Uterus (tissue), 2 donors: Measurements from ENCODE around the gene ANKRD52.

Experiments
- POLR2A ChIP-seq, 2 donors: fragments of 450-650 bp; IDR thresholded peaks; one replicate each; pipeline ENCODE4 v1.6.1; 2016; ENCODE audit warnings: antibody characterized with exemption in 2 of 2, mild to moderate bottlenecking in 1 of 2, moderate library complexity in 1 of 2
- TF ChIP-seq, protein P1 (sequence below), 4 experiments: fragments of 200-600 bp in 2 of 4; fragments of 450-650 bp in 2 of 4; sonication (generic) in 2 of 4; IDR thresholded peaks; one replicate each; pipeline ENCODE4 v1.5.1; 2016 to 2019; ENCODE audit warnings: antibody characterized with exemption in 4 of 4, mild to moderate bottlenecking in 2 of 4, moderate library complexity in 1 of 4

DNA sequence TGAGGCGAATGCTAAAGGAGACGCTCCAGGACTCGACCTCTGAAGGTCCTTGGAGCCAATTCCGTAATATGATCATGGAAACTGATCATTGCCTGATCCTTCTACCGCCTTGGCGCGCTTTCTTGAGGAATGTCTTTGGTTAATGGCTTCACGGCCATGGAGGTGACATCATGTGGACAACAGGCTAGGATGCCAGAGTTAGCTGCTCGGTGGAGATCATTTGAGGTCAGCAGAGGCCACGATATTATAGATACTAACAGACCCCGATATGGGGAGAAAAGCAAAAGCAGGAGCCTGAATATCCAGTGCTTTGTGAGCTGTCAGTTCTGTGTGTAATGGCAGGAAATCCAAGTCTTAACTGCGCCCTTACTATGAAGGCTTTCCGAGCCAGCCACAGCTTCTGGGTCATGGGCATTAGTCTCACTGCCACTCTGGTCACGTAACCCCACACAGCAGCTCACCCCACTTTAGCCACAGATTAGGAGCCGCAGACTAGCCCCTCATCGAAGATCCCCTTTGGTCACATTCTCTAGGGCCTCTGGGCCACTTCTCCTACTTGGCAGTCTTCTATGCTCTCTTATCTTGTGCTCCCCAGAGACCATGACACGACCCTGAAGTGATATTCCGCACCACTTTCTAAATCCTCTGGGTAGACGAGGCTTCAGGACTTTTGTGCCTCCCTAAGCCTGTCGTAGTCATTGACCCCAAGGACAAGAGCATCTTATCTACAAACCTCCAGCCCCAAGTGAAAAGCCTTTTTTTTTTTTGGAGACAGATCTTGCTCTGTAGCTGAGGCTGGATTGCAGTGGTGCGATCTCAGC, 42.7 kb upstream of the ANKRD52 start:
- TF ChIP-seq, protein P1, sequence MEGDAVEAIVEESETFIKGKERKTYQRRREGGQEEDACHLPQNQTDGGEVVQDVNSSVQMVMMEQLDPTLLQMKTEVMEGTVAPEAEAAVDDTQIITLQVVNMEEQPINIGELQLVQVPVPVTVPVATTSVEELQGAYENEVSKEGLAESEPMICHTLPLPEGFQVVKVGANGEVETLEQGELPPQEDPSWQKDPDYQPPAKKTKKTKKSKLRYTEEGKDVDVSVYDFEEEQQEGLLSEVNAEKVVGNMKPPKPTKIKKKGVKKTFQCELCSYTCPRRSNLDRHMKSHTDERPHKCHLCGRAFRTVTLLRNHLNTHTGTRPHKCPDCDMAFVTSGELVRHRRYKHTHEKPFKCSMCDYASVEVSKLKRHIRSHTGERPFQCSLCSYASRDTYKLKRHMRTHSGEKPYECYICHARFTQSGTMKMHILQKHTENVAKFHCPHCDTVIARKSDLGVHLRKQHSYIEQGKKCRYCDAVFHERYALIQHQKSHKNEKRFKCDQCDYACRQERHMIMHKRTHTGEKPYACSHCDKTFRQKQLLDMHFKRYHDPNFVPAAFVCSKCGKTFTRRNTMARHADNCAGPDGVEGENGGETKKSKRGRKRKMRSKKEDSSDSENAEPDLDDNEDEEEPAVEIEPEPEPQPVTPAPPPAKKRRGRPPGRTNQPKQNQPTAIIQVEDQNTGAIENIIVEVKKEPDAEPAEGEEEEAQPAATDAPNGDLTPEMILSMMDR (IDR thresholded peaks at IDR 0.05) = no peak
- no peak for TF ChIP-seq POLR2A (IDR thresholded peaks at IDR 0.05)
